Panc1 (cell line): ENCODE data around the gene LRRC73. TPM values are rescaled to one million over a fixed set of nuclear protein-coding genes. Genes with fewer than 3 reads are reported as not detected.

Experiments used
- ATAC-seq: fragments of 200-7000 bp; cut with Tn5 transposase; 2 replicates; pipeline ENCODE4 v1.9.1; 2020; ENCODE audit warnings: mild to moderate bottlenecking, moderate library complexity
- BruUV-seq: library from RNA; stranded (reverse); fragments of 400-500 nt; replicated peaks from 2 replicates; lab custom pipeline; 2021; lab: Mats Ljungman, UMichigan
- CTCF ChIA-PET: fragments of 300-600 bp; sonication (Branson Sonifier 250); formaldehyde crosslinking; loops from one replicate; lab custom pipeline; 2022; ENCODE audit warnings: antibody characterized with exemption; lab: Charles Lee
- POLR2A ChIA-PET: fragments of 300-600 bp; sonication (Branson Sonifier 250); formaldehyde crosslinking; loops from one replicate; lab custom pipeline; 2022; ENCODE audit warnings: antibody characterized with exemption; lab: Charles Lee
- DNase-seq: peaks from one replicate; pipeline ENCODE4 v3.0.0-alpha.2; 2010; ENCODE audit warnings: low read depth, low spot score
- H3K27ac ChIP-seq: 2 replicates; pipeline ENCODE4 v1.5.1; 2011; ENCODE audit warnings: mild to moderate bottlenecking, low read length, inconsistent platforms
- H3K27me3 ChIP-seq: fragments of 200-500 bp; sonication (Bioruptor generic); 2 replicates; pipeline ENCODE4 v1.6.0; 2014; ENCODE audit warnings: low read length, inconsistent platforms; ENCODE audit not compliant: control insufficient read depth, insufficient read depth
- H3K36me3 ChIP-seq: fragments of 200-500 bp; sonication (Bioruptor generic); 2 replicates; pipeline ENCODE4 v1.5.1; 2014; ENCODE audit warnings: inconsistent platforms, mild to moderate bottlenecking, low read length, moderate library complexity; ENCODE audit not compliant: control insufficient read depth, insufficient read depth
- H3K4me1 ChIP-seq: 2 replicates; pipeline ENCODE4 v1.5.1; 2011; ENCODE audit warnings: inconsistent platforms, mild to moderate bottlenecking, low read length, moderate library complexity; ENCODE audit not compliant: control insufficient read depth, insufficient read depth
- H3K4me3 ChIP-seq, 2 experiments: 2 replicates each; pipeline ENCODE4 v1.5.1; 2011 to 2012; ENCODE audit warnings: low read depth in 2 of 2, low read length in 2 of 2, mild to moderate bottlenecking in 2 of 2, inconsistent platforms in 1 of 2, moderate library complexity in 1 of 2
- H3K9me3 ChIP-seq: fragments of 200-500 bp; sonication (Bioruptor generic); 2 replicates; pipeline ENCODE4 v1.5.1; 2014; ENCODE audit warnings: low read depth, mild to moderate bottlenecking, inconsistent platforms, low read length, moderate library complexity; ENCODE audit not compliant: control insufficient read depth, insufficient read depth
- POLR2AphosphoS5 ChIP-seq: IDR thresholded peaks from 2 replicates; pipeline ENCODE4 v1.6.1; 2012; ENCODE audit warnings: mild to moderate bottlenecking, low read depth, low read length, moderate library complexity
- REST ChIP-seq, 2 experiments: IDR thresholded peaks; 2 replicates each; pipeline ENCODE4 v1.6.1; 2011 to 2012; ENCODE audit warnings: low read depth in 2 of 2, control low read depth in 1 of 2, low read length in 1 of 2, mild to moderate bottlenecking in 1 of 2, moderate library complexity in 1 of 2; ENCODE audit not compliant: insufficient read depth in 1 of 2
- SIN3A ChIP-seq: IDR thresholded peaks from 2 replicates; pipeline ENCODE4 v1.6.1; 2012; ENCODE audit warnings: low read depth, mild to moderate bottlenecking, low read length, moderate library complexity, borderline replicate concordance; ENCODE audit not compliant: insufficient read depth
- TCF7L2 ChIP-seq: IDR thresholded peaks from 2 replicates; pipeline ENCODE4 v1.6.1; 2011; ENCODE audit warnings: mild to moderate bottlenecking, low read depth, low read length, inconsistent platforms
- in situ Hi-C: cut with HindIII; loops from 2 replicates; pipeline ENCODE4 v1.10.0; 2016; ENCODE audit warnings: low sequenced_read_pairs, low pct_unique_long_range_greater_than_20kb
- intact Hi-C: fragments of 100-400 bp; cut with micrococcal nuclease; formaldehyde crosslinking; loops from one replicate; pipeline ENCODE4 v1.10.0; 2022; ENCODE audit not compliant: unreplicated experiment
- total RNA-seq: library from RNA; stranded (reverse); gene quantifications from one replicate; pipeline ENCODE4 v1.2.1, GENCODE V29; 2021; ENCODE audit not compliant: unreplicated experiment
- TF ChIP-seq, protein P1 (sequence below): fragments of 450-650 bp; IDR thresholded peaks from 2 replicates; pipeline ENCODE4 v1.5.1; 2017; ENCODE audit warnings: mild to moderate bottlenecking

Gene LRRC73
- total RNA-seq, 1 experiment from 2014 or later: 2.9 TPM

DNA sequence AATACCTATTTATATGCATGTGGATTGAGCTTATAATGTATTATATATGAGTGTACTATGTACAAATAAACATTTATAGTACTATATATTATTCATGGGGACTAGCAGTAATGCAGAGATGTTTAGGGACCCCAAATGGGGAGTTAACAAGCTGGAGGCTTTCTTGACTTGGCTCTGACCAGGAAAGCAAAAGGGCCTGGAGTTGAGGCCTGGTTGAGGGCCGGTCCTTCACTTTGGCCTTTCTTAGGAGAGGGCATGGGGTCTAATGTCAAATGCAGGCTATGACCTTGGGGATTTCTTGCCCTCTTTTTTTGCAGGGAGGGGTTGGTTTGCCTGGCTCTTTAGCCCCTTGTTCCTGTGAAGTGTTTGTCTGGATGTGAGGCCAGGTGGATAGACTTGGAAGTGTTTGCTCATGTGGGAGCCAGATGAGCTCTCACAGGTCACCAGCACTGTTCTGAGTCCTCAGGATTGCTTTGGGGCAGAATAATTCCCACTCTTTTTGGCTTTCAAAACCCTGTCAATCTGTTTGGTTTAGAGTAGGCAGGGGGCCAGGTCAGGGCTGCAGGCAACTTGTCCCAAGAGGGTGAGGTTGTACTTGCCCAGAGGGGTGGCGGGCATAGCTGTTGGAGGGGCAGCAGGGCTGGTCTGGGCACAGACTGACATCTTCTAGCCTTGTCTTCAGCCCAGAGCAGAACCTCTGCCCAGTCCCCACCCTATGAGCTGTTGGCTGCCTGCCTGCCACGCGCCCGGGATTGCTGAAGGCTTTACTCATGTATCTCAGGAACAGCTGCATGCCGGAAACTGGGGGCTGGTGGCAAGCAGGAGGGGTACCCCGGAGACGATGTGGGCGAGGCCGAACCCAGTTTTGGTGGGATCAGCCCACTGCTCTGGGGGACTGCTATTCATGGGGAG, 18.1 kb downstream of the LRRC73 start:
- H3K36me3 ChIP-seq: no peaks in the 10 kb centered on the region
- BruUV-seq: no TSS peak
- in situ Hi-C loops: no loop called here
- H3K4me1 ChIP-seq: peaks cover 19% of the 10 kb centered on the region
- TF ChIP-seq REST (IDR thresholded peaks at IDR 0.05; ENCODE audit: insufficient read depth in 1 of 2, low read depth in 2 of 2, low read length in 1 of 2): no peak
- no peaks in the 10 kb centered on the region for H3K27me3 ChIP-seq
- POLR2A ChIA-PET: no interaction called here
- intact Hi-C loops: no loop called here
- no peak for DNase-seq
- no peak overlapping the region for H3K4me3 ChIP-seq
- CTCF ChIA-PET: no interaction called here
- H3K27ac ChIP-seq: no peak overlapping the region
- H3K9me3 ChIP-seq: no peaks in the 10 kb centered on the region
- ATAC-seq: peak; percentile 36; the same call in 1 of the 2 replicates

DNA sequence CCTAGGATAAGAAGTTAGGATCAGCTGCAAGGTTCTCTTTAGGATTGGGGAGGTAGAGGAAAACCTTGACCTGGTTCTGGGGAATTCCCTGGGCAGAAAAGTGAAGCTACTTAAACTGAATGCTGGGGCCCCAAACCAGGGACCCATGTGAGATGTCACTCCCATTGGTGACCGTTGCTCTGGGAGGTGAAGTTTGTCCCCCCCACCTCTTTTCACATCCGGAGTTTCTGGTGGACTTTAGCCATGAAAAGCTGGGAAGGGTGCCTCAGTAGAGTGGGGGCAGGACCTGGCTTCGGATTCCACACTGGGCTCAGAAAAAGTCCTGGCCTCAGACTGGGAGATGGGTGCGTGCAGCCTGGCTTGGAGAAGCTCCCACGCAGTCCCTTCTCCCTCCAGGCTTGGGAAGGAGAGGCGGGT, 19.6 kb downstream of the LRRC73 start:
- no peak overlapping the region for H3K27ac ChIP-seq
- H3K9me3 ChIP-seq: no peaks in the 10 kb centered on the region
- peaks cover 11% of the 10 kb centered on the region for H3K4me1 ChIP-seq
- POLR2A ChIA-PET: interaction anchor here (0.6 kb wide), 1 partner anchor 26 kb away, joined by 3 read pairs; no protein-coding TSS in a partner anchor
- H3K27me3 ChIP-seq: no peaks in the 10 kb centered on the region
- CTCF ChIA-PET: no interaction called here
- H3K36me3 ChIP-seq: no peaks in the 10 kb centered on the region
- no peak for ATAC-seq
- TF ChIP-seq TCF7L2 (no peak), POLR2AphosphoS5 (no peak), SIN3A (no peak), REST (IDR thresholded peaks at IDR 0.05; ENCODE audit: insufficient read depth in 1 of 2, low read depth in 2 of 2, low read length in 1 of 2) (no peak)
- TF ChIP-seq, protein P1, sequence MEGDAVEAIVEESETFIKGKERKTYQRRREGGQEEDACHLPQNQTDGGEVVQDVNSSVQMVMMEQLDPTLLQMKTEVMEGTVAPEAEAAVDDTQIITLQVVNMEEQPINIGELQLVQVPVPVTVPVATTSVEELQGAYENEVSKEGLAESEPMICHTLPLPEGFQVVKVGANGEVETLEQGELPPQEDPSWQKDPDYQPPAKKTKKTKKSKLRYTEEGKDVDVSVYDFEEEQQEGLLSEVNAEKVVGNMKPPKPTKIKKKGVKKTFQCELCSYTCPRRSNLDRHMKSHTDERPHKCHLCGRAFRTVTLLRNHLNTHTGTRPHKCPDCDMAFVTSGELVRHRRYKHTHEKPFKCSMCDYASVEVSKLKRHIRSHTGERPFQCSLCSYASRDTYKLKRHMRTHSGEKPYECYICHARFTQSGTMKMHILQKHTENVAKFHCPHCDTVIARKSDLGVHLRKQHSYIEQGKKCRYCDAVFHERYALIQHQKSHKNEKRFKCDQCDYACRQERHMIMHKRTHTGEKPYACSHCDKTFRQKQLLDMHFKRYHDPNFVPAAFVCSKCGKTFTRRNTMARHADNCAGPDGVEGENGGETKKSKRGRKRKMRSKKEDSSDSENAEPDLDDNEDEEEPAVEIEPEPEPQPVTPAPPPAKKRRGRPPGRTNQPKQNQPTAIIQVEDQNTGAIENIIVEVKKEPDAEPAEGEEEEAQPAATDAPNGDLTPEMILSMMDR: no peak
- intact Hi-C loops (no loop called here), in situ Hi-C loops (no loop called here)
- DNase-seq: no peak
- BruUV-seq: no TSS peak
- no peak overlapping the region for H3K4me3 ChIP-seq
